Measurements from ENCODE around the gene MIEN1. TPM values are rescaled to one million over a fixed set of nuclear protein-coding genes. Genes with fewer than 3 reads are reported as not detected.

Gene MIEN1
- total RNA-seq, 4 donors from 2014 or later: 32.4 to 52.7 (median 46.4) TPM

DNA sequence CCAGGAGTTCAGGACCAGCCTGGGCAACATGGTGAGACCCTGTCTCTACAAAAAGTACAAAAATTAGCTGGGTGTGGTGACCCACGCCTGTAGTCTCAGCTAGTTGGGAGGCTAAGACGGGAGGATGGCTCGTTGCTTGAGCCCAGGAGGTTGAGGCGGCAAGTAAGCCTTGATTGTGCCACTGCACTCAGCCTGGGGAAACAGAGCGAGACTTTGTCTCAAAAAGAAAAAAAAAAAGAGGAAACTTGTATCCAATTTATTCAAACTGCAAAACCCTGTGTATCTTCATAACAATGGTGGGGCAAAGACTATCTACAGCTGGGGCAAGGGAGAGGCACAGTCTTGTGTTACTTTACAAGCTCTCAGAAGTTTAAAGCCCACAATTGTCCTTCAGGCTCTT lies 28.9 kb upstream of the MIEN1 start:
- no peak for TF ChIP-seq CTCF (IDR thresholded peaks at IDR 0.05; ENCODE audit: low read depth)

- no peak for TF ChIP-seq CTCF (IDR thresholded peaks at IDR 0.05; ENCODE audit: low read depth)
Observed at GRCh38 chr17:39757931-39758873, 27.9 kb upstream of the MIEN1 start.

DNA sequence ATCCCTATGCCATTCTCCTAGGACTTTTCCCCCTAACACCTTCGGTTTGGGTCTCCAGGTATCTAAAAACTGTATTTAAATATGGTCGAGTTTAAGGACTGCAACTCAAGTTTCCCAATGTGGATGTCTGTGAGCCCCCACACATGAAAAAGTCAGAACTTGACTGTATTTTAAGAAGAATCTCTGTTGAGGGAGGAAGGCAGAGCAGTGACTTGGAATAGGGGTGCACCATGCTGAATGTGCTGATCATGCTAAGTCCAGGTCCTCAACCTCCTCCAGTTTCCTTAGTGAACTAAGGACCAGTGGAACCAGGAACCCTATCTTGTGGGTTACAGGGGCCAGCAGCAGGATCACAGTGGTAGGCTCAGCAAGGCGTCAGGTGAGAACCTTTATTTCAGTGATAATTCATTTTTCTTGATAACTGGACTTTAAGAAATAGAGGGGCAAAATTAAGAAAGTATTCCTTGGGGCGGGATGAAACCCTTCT lies 26.9 kb upstream of the MIEN1 start:
- TF ChIP-seq CTCF (IDR thresholded peaks at IDR 0.05; ENCODE audit: low read depth): no peak

- no peak for TF ChIP-seq CTCF (IDR thresholded peaks at IDR 0.05; ENCODE audit: low read depth)
Observed at GRCh38 chr17:39756380-39757079, 26.2 kb upstream of the MIEN1 start.

DNA sequence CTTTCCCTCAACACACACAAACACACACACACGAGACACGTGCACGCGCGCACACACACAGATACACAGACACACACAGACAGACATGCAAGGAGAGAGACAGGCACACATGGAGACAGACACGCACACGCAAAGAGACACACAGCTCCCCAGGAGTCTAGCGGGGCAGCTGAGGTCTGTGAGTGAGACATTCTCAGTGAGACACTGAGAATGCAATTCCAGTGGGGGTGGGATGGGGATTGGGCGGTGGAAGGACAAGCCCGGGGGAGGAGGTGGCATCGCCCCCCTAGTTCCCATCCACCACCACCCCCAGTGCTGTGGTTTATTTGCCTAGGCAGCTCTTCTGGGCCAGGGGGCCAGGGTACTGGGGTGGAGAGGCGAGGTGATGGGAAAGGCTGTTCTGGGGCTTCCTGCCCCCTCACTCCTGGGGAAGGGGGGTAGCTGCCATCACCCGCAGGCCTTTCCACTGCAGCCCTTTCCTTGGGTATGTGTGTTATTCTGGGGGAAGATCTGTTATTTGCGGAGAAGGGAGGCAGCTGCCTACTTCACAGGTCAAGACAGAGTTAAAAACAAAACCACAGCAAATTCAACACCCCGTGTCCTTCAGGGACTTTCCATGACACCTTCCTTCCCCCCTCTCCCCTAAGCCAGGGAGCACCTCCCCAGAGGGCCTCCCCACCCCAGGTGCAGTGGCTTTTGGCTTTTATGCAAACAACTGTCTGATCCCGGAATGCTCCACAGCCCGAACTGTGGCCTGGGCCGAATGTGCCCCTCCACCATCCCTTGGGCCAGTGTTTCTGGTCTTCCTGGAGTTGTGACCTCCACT lies 25.4 kb upstream of the MIEN1 start:
- no peak for TF ChIP-seq CTCF (IDR thresholded peaks at IDR 0.05; ENCODE audit: low read depth)

DNA sequence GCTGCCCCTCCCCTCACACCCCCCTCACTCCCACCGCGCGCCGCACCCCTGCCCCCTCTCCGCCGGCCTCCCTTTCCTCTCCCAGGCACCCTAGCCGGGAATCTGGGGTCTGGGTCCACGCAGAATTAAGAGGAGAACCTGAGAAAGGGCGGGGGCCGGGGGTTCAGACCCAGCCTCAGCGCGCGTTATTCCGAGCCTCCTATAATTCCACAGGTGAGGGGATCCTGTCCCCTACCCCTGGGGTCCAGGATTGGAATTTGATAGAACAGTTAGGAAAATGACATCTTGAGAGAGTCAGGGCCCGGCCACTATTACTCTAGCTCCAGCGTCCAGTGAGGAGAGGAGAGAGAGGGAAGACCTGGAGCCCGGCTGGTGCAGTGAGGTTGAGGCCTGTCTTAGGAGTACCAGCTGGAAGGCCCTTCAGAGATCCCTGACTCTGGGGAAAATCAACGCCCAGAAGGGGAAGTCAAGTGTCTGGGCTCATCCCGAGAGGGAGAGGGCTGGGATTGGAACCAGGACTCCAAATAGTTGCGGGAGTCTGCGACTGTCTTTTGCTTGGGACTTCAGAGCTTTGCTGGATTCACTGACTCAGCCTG lies 24.7 kb upstream of the MIEN1 start:
- TF ChIP-seq CTCF (IDR thresholded peaks at IDR 0.05; ENCODE audit: low read depth): no peak
